ENCODE measurements around the gene GAGE10.

DNA sequence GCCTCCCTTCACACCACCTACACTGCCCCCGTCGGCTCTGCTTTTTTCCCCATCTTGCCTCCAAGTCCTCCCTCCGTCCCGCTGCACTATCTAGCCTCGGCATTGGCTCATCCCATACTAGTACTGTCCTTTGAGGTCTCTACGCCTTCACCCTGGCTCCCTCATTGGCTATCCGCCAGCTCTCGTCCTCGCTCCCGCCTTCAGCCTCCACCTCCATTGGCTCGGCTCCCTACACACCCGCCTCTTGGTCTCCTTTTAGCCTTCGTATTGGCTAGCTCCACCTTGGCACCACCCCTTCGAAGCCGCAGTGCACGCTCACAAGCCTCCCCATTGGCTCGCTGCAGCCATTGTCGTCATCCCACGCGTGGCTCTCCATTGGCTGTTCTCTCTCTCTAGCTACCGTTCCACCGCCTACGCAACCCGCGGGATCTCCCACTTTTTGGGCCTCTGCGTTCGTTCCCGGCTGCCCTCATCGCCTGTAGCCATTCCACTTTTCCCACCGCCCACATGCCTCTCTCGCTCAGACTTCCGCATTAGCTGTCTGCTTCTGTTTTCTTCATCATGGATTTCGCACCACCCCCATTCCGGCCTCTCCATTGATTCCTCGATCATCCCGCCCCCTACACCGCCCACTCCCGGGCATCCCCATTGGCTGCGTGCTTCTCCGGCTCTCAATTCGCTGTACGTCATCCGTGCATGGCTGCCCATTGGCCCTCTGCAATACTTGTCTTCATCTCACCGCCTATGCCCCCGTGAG lies 34.3 kb upstream of the GAGE10 start:
- no peak for TF ChIP-seq CTCF (conservative IDR thresholded peaks at IDR 0.05 in 1 of 2, IDR thresholded peaks at IDR 0.05 in 1 of 2; ENCODE audit: extremely low read depth in 1 of 2, insufficient read depth in 1 of 2, low read depth in 1 of 2, low read length in 2 of 2)
- TF ChIP-seq EZH2 (IDR thresholded peaks at IDR 0.05; ENCODE audit: borderline replicate concordance, low read length), result no peak
